Astrocyte of the cerebellum (primary cell): ENCODE data around the gene DPYD.
"Not testable (repeated sequence)": the region's sequence is repeated elsewhere in the genome, so short reads cannot be mapped to it uniquely, and the experiment has no call there.

Experiments used
- DNase-seq: peaks from one replicate; pipeline ENCODE4 v3.0.0-alpha.2; 2011; ENCODE audit warnings: low read depth
- H3K4me3 ChIP-seq: 2 replicates; pipeline ENCODE4 v1.5.1; 2011; ENCODE audit warnings: mild to moderate bottlenecking, low read depth, low read length, moderate library complexity
- CTCF ChIP-seq: IDR thresholded peaks from 2 replicates; pipeline ENCODE4 v1.5.1; 2012; ENCODE audit warnings: low read length, low read depth, moderate library complexity, mild to moderate bottlenecking; ENCODE audit errors: missing control alignments
- in situ Hi-C: cut with HindIII; loops from 2 replicates; pipeline ENCODE4 v1.10.0; 2017; ENCODE audit warnings: low sequenced_read_pairs

The DPYD gene

GRCh38 chr1:97350241-97350640 is 570.6 kb downstream of the DPYD start:
- H3K4me3 ChIP-seq: no peak overlapping the region
- TF ChIP-seq CTCF: no peak
- in situ Hi-C loops: no loop called here
- DNase-seq: no peak

- in situ Hi-C loops: not testable (repeated sequence)
These were observed 571.0 kb downstream of the DPYD start for GRCh38 chr1:97349794-97350193.

DNA sequence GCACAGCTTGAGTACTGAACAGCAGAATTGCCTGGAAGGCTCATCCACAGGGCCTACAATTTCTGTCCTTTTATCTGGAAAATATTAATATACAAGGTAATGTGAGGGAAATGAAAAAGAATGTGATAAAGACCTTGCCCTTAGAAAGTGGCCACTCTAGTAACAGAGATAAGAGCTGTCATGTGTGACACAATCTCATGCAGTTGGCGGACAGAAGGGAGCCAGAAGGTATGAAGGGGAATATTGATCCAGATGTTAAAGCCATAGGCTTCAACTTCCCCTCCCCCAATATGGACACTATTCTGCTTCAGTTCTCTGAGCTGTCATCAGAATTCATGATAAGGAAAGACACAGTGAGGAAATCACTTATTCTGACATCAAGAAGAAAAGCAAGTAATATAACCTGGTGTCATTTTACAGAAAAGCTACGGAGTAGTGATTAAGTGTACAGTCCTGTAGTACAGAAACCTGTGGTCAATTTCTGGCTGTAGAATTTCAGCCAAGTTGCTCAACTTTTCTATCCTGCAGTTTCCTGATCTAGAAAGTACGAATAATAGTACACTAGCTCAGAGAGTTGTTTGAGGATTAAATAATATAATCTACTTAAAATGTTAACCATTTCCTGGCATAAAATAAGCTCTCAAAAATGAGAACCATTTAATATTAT is 572.1 kb downstream of the DPYD start:
- TF ChIP-seq CTCF: no peak
- no peak overlapping the region for H3K4me3 ChIP-seq
- peak; percentile 41 for DNase-seq
- in situ Hi-C loops: no loop called here

More at GRCh38 chr1:97349794-97350193, 571.0 kb downstream of the DPYD start:
- H3K4me3 ChIP-seq, DNase-seq: not testable (repeated sequence)

DNA sequence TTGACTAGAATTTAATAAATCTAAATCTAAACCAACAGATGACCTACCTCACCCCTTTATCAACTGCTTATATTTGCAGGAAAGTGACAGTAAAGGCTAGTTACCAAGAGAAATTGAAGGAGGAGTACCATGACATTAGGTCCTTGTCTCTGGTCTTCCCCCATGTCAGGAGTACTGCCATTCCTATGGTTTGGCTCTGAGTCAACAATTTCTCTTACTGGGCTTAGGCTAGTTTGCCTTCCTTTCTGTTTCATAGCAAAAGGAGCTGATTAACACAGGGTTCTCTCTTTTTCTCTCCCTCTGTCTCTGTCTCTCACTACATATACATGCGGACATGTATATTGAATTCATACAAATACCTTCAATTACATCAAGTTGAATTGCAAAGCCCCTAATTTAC is 579.9 kb downstream of the DPYD start:
- DNase-seq: peak; percentile 69
- no peak for TF ChIP-seq CTCF
- in situ Hi-C loops: no loop called here
- no peak overlapping the region for H3K4me3 ChIP-seq

- TF ChIP-seq CTCF: no peak
- DNase-seq: no peak
- in situ Hi-C loops: no loop called here
- H3K4me3 ChIP-seq: no peak overlapping the region
These were observed 582.5 kb downstream of the DPYD start for GRCh38 chr1:97338347-97338746.

DNA sequence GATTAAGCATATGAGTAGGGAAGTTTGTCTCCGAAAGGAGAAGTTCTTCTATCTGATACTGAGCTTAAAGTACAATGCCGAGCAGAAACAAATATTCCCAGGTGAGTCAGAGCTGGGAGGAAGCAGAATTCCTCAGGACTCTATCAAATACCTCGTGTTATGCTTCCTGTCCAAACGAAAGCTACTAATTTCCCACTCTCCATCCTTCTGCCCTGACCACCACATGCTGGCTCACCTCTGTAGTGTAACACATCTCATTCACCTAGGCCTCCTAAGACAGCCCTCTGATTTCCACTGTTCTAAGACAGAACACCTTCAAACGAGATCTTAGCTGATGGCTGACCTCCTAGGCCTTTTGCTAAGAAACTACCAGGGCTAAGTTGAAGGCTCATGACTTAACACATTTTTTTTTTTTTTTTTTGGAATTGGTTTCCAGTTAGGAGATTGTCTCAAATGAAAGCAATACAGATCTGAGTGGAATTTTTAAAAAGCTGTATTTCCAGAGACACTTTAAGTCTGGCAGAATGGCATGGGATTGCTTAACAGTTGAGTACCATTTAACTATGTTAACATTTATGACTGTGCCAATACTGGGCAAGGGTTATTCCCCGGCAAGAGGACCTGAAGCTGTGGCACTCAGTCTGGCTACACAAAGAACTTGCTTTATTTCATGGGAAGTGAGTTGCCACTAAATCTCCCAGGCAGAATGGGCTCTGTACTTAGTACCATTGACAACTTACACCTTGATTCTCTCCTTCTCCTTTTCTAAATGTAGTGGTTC is 583.4 kb downstream of the DPYD start:
- DNase-seq: no peak
- in situ Hi-C loops: no loop called here
- H3K4me3 ChIP-seq: no peak overlapping the region
- no peak for TF ChIP-seq CTCF

DNA sequence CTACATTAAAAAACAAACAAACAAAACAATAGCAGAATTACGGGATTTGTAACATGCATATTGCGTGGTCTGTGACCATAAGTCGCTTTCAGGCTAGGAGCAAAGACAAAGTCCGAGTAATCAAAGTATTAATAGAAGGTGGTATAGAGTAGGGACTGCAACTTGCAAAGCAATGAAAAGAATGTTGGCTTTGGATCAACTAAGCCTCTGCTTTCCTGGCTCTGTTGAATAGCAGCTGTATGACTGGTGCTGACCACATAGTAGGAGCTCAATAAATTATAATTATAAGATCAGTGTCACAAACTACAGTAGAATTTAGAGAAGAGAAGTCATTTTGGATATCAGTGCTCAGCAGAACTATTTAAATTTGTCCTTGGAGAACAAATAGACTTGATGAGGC is 586.4 kb downstream of the DPYD start:
- in situ Hi-C loops: no loop called here
- TF ChIP-seq CTCF: no peak
- peak; percentile 86 for DNase-seq

More for the DNA sequence above, 586.4 kb downstream of the DPYD start:
- H3K4me3 ChIP-seq: no peak overlapping the region
